ENCODE results near the gene ACSF2.

DNA sequence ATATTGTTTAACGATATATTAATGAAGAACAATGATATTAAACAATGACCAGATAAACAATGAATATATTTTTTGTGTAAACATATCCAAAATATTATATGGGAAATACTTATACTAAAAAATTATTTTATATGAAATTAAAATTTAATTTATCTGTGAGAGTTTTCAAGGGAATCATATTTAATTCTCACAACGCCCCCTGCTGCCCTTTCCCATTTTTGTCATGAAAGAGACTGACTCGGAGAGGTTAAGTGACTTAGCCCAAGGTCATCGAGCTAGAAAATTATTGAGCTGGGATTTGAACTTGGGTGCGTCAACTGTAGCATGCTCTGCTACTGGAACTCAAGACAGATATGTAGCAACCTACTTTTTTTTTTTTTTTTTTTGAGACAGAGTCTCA is 75.0 kb downstream of the ACSF2 start:
- no peak for TF ChIP-seq EZH2 (IDR thresholded peaks at IDR 0.05)
- TF ChIP-seq POLR2AphosphoS5 (IDR thresholded peaks at IDR 0.05; ENCODE audit: borderline replicate concordance, low read depth, low read length), result no peak

Data from SK-N-MC (cell line).